ENCODE results near the gene CAD. TPM values are rescaled to one million over a fixed set of nuclear protein-coding genes. Genes with fewer than 3 reads are reported as not detected.

The CAD gene
- total RNA-seq, 1 donor from 2014 or later: 27.1 TPM

- Histone ChIP-seq H3K36me3 (peaks cover 71% of the 10 kb centered on the region), H3K4me3 (no peak overlapping the region), H3K27me3 (no peaks in the 10 kb centered on the region), H3K9me3 (no peaks in the 10 kb centered on the region), H3K27ac (no peak overlapping the region), H3K4me1 (no peaks in the 10 kb centered on the region)
- DNase-seq: no peak
- no peak for TF ChIP-seq CTCF (IDR thresholded peaks at IDR 0.05)
- ATAC-seq: no peak
- intact Hi-C loops (cut with DNase I): loop anchor here (10.0 kb wide), 1 partner anchor 100 kb away; no protein-coding TSS in a partner anchor
Measured at GRCh38 chr2:27205206-27205605, 12.0 kb upstream of the CAD start.

- Histone ChIP-seq H3K27me3 (no peaks in the 10 kb centered on the region), H3K27ac (no peak overlapping the region), H3K9me3 (no peaks in the 10 kb centered on the region), H3K4me3 (no peak overlapping the region), H3K36me3 (peaks cover 65% of the 10 kb centered on the region), H3K4me1 (no peaks in the 10 kb centered on the region)
- no peak for TF ChIP-seq CTCF (IDR thresholded peaks at IDR 0.05)
- ATAC-seq (no peak), DNase-seq (no peak)
- intact Hi-C loops (cut with DNase I): loop anchor here (10.0 kb wide), 1 partner anchor 102 kb away; no protein-coding TSS in a partner anchor
Measured at GRCh38 chr2:27206346-27206745, 10.8 kb upstream of the CAD start.

- DNase-seq: no peak
- intact Hi-C loops (cut with DNase I): loop anchor here (10.0 kb wide), 1 partner anchor 104 kb away; no protein-coding TSS in a partner anchor
- Histone ChIP-seq H3K36me3 (peaks cover 53% of the 10 kb centered on the region), H3K27me3 (no peaks in the 10 kb centered on the region), H3K4me1 (peaks cover 6% of the 10 kb centered on the region), H3K9me3 (no peaks in the 10 kb centered on the region), H3K27ac (no peak overlapping the region), H3K4me3 (no peak overlapping the region)
- no peak for TF ChIP-seq CTCF (IDR thresholded peaks at IDR 0.05)
- no peak for ATAC-seq
Measured at GRCh38 chr2:27208486-27209050, 8.6 kb upstream of the CAD start.

- H3K9me3 ChIP-seq: no peaks in the 10 kb centered on the region
- TF ChIP-seq CTCF (IDR thresholded peaks at IDR 0.05): no peak
- ATAC-seq (no peak), DNase-seq (no peak)
- H3K4me3 ChIP-seq: no peak overlapping the region
- peaks cover 46% of the 10 kb centered on the region for H3K36me3 ChIP-seq
- no peaks in the 10 kb centered on the region for H3K27me3 ChIP-seq
- intact Hi-C loops (cut with DNase I): loop anchor here (10.0 kb wide), 1 partner anchor 105 kb away; no protein-coding TSS in a partner anchor
- no peak overlapping the region for H3K27ac ChIP-seq
- peaks cover 6% of the 10 kb centered on the region for H3K4me1 ChIP-seq
Measured at GRCh38 chr2:27209621-27210401, 7.4 kb upstream of the CAD start.

- H3K4me3 ChIP-seq: peak overlapping the region; percentile 70
- H3K4me1 ChIP-seq: peaks cover 7% of the 10 kb centered on the region
- intact Hi-C loops (cut with DNase I): no loop called here
- H3K9me3 ChIP-seq: no peaks in the 10 kb centered on the region
- H3K27me3 ChIP-seq: no peaks in the 10 kb centered on the region
- TF ChIP-seq CTCF (IDR thresholded peaks at IDR 0.05): no peak
- H3K27ac ChIP-seq: peak overlapping the region; percentile 98
- DNase-seq (no peak), ATAC-seq (peak; percentile 17)
- peaks cover 38% of the 10 kb centered on the region for H3K36me3 ChIP-seq
Measured at GRCh38 chr2:27211241-27211942, 5.8 kb upstream of the CAD start.
